Kidney (tissue), 14 donors: ENCODE data around the gene IL17A. TPM values are rescaled to one million over a fixed set of nuclear protein-coding genes. Genes with fewer than 3 reads are reported as not detected.

Source experiments
- DNase-seq, 5 donors: peaks; one replicate each; pipeline ENCODE4 v3.0.0-alpha.2; 2013 to 2020
- FAIRE-seq: peaks from 2 replicates; lab custom pipeline; 2012; peaks lifted over from hg19 to GRCh38; lab: Jason Lieb, UNC
- H3K27ac ChIP-seq, 2 donors: one replicate each; pipeline ENCODE4 v1.7.0; 2013; ENCODE audit warnings: low read depth in 2 of 2, low read length in 2 of 2, inconsistent platforms in 1 of 2
- H3K27me3 ChIP-seq: one replicate; pipeline ENCODE4 v1.7.1; 2013; ENCODE audit warnings: low read length, inconsistent platforms; ENCODE audit not compliant: control insufficient read depth, insufficient read depth
- H3K36me3 ChIP-seq, 3 donors: one replicate each; pipeline versions ENCODE4 v1.7.0 to v1.7.1; 2013; ENCODE audit warnings: low read length in 3 of 3, control low read depth in 1 of 3, inconsistent platforms in 1 of 3; ENCODE audit not compliant: insufficient read depth in 3 of 3, control insufficient read depth in 2 of 3
- H3K4me1 ChIP-seq, 3 donors: one replicate each; pipeline versions ENCODE4 v1.7.0 to v1.7.1; 2013; ENCODE audit warnings: low read length in 3 of 3, inconsistent platforms in 1 of 3, low read depth in 1 of 3; ENCODE audit not compliant: control insufficient read depth in 2 of 3, insufficient read depth in 2 of 3
- H3K4me3 ChIP-seq, 3 donors: one replicate each; pipeline versions ENCODE4 v1.7.0 to v1.8.1; 2013; ENCODE audit warnings: low read length in 3 of 3, control low read depth in 1 of 3, inconsistent platforms in 1 of 3
- H3K9ac ChIP-seq, 3 donors: one replicate each; pipeline versions ENCODE4 v1.7.0 to v1.7.1; 2013; ENCODE audit warnings: low read length in 3 of 3, control low read depth in 1 of 3, inconsistent platforms in 1 of 3
- H3K9me3 ChIP-seq, 3 donors: one replicate each; pipeline versions ENCODE4 v1.7.0 to v1.7.1; 2013; ENCODE audit warnings: low read length in 3 of 3, control low read depth in 1 of 3, inconsistent platforms in 1 of 3; ENCODE audit not compliant: control insufficient read depth in 2 of 3, insufficient read depth in 1 of 3
- CTCF ChIP-seq: IDR thresholded peaks from 3 replicates; pipeline ENCODE4 v1.5.1; 2012; ENCODE audit warnings: mild to moderate bottlenecking, moderate library complexity, borderline replicate concordance; ENCODE audit not compliant: insufficient read depth; ENCODE audit errors: extremely low read depth
- intact Hi-C: fragments of 100-400 bp; cut with DNase I; formaldehyde crosslinking; loops from one replicate; pipeline ENCODE4 v1.11.1; 2022
- polyA plus RNA-seq: library from polyadenylated mRNA; stranded (reverse); fragments of 350-450 nt; fragmentation: Illumina TruSeq; extraction: RNeasy Lipid Tissue Mini Kit (QIAGEN cat#74804); gene quantifications from one replicate; pipeline ENCODE4 v1.2.3, GENCODE V29; 2014; ENCODE audit warnings: low read depth, low replicate concordance; ENCODE audit not compliant: insufficient read depth
- total RNA-seq: library from RNA; stranded (reverse); fragmentation: NEBNext Ultra II Directional; extraction: Animal tissue kit (Norgen Biotek cat#: 25700); gene quantifications from one replicate; pipeline ENCODE4 v1.2.1, GENCODE V29; 2021
- donor health status: control.
- donor health status: control.
- donor health status: control.
- donor health status: control.
- donor health status: control.
- donor health status: DM: yes; HTN: yes; CAD: no.
- donor health status: Normal renal cell carcinoma (clear cell type).

IL17A gene
- total and polyA plus RNA-seq, 2 donors from 2014 or later, result not detected

- TF ChIP-seq CTCF, result no peak
- Histone ChIP-seq H3K9ac (no peak overlapping the region), H3K27ac (no peak overlapping the region), H3K27me3 (no peaks in the 10 kb centered on the region), H3K36me3 (no peaks in the 10 kb centered on the region), H3K9me3 (no peaks in the 10 kb centered on the region), H3K4me3 (no peak overlapping the region), H3K4me1 (no peaks in the 10 kb centered on the region)
- no peak for FAIRE-seq
- intact Hi-C loops, result no loop called here
- DNase-seq, result no peak
These were observed 9.6 kb upstream of the IL17A start for GRCh38 chr6:52176550-52176949.

- no peaks in the 10 kb centered on the region for H3K4me1 ChIP-seq
- no peak for TF ChIP-seq CTCF
- FAIRE-seq (no peak), DNase-seq (no peak)
- intact Hi-C loops, result no loop called here
- no peaks in the 10 kb centered on the region for H3K27me3 ChIP-seq
- H3K4me3 ChIP-seq, result no peak overlapping the region
- H3K27ac ChIP-seq, result no peak overlapping the region
- H3K9ac ChIP-seq, result no peak overlapping the region
- H3K9me3 ChIP-seq, result no peaks in the 10 kb centered on the region
- H3K36me3 ChIP-seq, result no peaks in the 10 kb centered on the region
These were observed 8.2 kb upstream of the IL17A start for GRCh38 chr6:52177961-52178360.

- Histone ChIP-seq H3K36me3 (no peaks in the 10 kb centered on the region), H3K27me3 (no peaks in the 10 kb centered on the region), H3K9ac (no peak overlapping the region), H3K9me3 (no peaks in the 10 kb centered on the region), H3K27ac (no peak overlapping the region), H3K4me3 (no peak overlapping the region), H3K4me1 (no peaks in the 10 kb centered on the region)
- FAIRE-seq, result no peak
- TF ChIP-seq CTCF, result no peak
- no peak for DNase-seq
- intact Hi-C loops, result no loop called here
These were observed 5.2 kb upstream of the IL17A start for GRCh38 chr6:52180787-52181558.
